HS-27A (cell line): Measurements from ENCODE around the gene SORL1-AS1.
"Not testable (repeated sequence)": the region's sequence is repeated elsewhere in the genome, so short reads cannot be mapped to it uniquely, and the experiment has no call there.

Source experiments
- DNase-seq: peaks from one replicate; pipeline ENCODE4 v3.0.0-alpha.2; 2012; ENCODE audit warnings: low read depth, missing footprints

The SORL1-AS1 gene

GRCh38 chr11:121452609-121453150, at the start of gene SORL1-AS1:
TSS of gene SORL1-AS1 (minus strand) at chr11:121452967.
- DNase-seq: no peak

- DNase-seq: no peak
These were observed 48.0 kb upstream of the SORL1-AS1 start for GRCh38 chr11:121500717-121501116.

GRCh38 chr11:121500275-121500674, 47.5 kb upstream of the SORL1-AS1 start:
- DNase-seq: no peak

DNA sequence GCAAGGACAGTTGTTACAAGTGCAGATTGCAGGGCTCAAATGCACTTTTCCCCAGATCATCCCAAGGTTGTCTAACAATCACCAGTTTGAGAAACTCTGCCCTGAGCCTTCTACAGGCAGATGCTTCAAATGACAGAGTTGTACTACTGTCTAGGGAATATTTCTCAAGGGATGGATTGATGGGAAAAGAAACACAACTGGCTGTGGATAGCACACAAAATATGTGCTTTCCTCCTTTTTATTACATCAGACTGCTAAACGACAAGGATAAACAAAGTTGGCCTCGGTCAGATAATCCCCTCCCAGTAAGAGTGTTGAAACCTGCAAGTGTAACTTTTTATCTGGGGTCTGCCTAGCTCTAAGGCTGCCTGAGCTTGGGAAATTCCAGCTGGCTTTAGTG, 46.6 kb upstream of the SORL1-AS1 start:
- no peak for DNase-seq

DNA sequence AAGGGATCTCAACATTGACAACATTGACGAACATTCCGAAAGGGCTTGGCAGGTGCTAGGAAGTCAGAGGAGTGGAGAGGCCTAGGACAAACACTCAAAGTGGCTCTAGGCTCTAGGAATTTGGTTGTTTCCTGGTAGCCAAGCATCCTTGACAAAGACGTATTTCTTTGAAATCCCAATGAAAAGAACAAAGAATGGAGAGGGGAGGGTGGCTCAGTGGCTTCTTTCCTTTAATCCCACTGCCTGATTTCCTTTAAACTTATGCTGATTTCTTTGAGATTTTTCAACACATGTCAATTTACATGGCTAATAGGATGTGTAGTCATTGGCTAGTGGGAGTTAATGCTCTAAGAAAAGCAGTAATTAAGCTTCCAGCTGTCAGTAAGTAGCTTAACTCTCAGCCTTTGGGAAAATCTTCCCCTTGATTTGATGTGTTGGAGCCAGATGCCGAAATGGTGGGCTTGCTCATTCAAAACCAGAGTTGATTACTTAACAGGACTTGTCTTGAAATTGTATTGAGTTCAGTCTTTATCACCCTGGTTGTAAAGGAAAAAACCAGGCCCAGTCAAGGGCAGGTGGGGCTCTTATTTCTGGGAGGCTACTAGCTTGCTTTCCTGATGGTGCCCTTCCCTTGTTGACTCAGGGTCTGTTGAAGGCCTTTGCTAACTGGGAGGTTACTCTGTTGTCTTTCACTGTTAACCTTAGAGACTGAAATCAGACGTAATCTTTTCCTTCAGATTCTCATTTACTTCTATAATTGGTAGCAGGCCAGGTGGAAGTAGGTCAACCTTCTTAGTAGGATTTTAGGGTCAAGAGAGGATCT, 44.6 kb upstream of the SORL1-AS1 start:
- DNase-seq: no peak

DNA sequence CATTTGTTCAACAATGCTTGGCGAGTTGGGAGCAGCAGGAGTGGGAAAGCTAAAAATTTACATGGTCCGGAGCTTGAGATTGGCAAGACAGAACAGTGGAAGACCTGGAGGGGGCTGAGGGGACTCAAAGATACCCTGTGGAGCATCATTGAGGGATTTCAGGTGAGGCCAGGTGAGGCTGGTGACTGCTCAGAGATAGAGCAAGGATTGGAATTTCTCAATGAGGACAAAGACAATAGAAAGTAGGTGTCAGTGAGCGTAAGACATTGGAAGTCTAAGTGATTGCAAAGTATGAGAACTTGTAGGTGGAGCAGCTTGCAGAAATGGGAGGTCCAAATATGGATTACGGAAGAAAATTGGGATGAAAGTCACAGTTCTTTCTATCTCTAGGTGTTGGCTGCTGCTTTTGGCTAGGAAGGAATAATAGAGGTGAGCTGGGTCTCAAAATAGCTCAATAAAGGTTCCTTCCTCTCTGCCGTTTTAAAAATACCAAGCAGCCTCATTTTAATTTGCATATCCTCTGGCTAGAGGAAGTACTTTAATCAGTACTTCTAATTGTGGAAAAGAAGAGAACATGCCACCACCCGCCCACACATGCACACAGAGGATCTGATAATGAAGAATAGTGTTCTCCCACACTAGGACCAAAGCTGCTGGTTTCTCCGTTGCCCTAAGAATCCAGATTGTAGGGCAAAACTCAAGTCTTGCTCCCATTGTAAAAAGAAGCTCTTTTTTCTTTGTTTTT, 41.8 kb upstream of the SORL1-AS1 start:
- DNase-seq: no peak

DNA sequence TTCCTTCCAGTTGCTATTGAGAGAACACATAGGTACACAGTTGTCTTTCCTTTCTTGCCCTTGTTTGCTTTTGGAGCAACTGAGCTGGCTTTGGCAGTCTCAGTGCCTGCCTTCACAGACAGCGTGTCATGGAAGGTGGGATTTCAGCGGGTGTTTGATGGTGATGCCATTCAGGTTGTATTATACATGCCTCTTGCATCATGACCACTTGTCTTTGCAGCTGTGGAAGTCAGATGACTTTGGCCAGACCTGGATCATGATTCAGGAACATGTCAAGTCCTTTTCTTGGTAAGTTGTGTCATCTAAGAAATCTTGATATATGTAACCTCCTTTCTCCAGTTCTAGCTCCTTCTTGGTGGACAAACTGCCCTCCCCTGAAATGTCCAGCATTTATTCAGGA, 37.1 kb upstream of the SORL1-AS1 start:
- DNase-seq: no peak

DNA sequence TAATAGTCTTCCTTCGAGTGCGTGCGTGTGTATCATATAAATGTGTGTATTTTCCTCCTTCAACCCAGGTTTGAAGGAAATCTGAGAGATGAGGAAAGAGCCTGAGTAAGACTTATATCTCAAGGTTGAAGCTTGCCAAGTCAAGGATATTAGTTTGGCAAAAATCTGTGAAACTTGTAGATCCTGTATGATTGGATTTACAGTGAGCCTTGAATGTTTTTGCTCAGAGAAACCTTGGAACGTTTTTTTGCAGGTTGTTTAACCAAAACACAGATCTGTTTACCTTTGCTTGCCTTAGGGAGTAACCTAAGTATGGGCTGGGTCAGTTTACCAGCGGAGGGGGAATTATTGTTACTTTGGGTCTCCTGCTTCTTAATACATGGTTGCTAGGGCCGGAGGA, 35.9 kb upstream of the SORL1-AS1 start:
- DNase-seq: no peak

- no peak for DNase-seq
These were observed 35.4 kb upstream of the SORL1-AS1 start for GRCh38 chr11:121488170-121488569.

- no peak for DNase-seq
These were observed 34.4 kb upstream of the SORL1-AS1 start for GRCh38 chr11:121487191-121487590.

DNA sequence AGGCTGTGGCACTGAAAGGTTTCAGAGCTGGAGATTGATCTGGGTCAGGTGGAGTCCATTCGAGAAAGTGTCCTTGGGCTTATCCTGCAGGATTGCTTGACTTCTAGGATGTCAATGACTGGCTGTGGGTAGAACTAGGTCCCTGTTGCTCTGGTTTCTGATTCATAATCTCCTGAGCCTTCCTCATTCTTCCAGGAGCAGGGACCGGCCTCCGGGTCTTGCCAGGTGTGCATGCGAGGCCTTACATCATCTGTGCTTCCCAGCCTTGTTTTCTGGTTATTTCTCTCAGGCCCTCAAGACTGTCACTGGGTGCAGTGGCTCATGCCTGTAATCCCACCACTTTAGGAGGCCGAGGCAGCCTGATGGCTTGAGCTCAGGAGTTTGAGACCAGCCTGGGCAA, 33.3 kb upstream of the SORL1-AS1 start:
- no peak for DNase-seq

DNA sequence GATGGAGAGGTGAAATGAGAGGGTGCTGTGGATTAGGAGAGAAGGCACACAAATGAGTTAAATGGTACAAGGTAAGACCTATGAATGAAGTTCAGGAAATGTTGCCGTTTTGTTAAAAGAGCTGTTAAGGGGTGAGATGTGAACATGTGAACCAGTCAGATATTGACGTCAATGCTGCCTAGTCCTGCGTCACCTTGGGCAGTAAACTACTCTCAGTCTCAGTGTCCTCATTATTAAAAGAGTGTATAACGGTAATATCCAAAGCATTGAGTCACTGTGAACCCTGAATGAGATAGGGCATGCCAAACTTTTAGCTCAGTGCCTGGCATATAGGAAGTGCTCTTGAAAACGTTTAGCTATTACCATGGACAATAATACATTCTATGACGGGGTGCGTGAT, 32.4 kb upstream of the SORL1-AS1 start:
- no peak for DNase-seq

GRCh38 chr11:121483805-121484480, 31.2 kb upstream of the SORL1-AS1 start:
- DNase-seq: no peak

- no peak for DNase-seq
These were observed 29.7 kb upstream of the SORL1-AS1 start for GRCh38 chr11:121482231-121483129.

DNA sequence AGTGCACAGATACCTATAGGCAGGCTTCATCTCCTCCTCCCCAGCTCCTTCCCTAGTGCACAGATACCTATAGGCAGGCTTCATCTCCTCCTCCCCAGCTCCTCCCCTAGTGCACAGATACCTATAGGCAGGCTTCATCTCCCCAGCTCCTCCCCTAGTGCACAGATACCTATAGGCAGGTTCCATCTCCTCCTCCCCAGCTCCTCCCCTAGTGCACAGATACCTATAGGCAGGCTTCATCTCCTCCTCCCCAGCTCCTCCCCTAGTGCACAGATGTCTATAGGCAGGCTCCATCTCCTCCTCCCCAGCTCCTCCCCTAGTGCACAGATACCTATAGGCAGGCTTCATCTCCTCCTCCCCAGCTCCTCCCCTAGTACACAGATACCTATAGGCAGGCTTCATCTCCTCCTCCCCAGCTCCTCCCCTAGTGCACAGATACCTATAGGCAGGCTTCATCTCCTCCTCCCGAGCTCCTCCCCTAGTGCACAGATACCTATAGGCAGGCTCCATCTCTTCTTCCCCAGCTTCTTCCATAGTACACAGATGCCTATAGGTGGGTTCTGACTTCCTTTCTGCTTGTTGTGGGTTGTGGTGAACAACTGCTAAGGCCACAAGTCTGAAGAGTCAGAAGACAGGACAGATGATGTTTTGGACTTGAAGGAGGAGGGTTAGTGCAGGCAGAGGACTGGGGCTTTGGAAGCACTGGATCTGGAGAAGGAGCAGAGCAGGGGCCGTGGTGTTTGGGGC, 28.9 kb upstream of the SORL1-AS1 start:
- not testable (repeated sequence) for DNase-seq

DNA sequence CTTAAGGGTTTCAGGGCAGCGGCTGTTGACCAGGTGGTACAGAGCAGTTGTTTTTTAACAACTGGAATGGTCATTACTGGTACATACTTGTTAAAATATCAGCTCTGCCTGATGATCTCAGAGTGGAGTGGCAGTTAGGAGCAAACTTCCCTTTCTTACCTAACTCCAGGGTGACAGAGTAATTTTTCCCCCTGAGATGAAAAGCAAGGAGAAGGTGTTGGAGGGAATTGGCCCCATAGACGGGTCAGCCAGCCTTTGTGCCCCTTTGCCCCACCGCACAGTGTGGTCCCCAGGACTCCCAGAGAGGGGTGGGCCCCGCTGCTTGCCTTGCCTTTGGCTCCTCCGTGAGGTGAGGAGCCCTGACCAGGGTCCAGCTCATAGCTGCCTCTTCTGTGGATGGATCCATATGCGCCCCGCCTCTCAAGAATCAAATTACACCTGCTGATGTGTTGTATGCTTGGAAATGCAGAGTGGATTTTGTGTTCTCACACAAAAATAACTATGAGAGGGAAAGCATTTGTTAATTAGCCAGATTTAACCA, 27.0 kb upstream of the SORL1-AS1 start:
- no peak for DNase-seq

- DNase-seq: no peak
These were observed 26.3 kb upstream of the SORL1-AS1 start for GRCh38 chr11:121478895-121479697.

GRCh38 chr11:121478226-121478894, 25.6 kb upstream of the SORL1-AS1 start:
- no peak for DNase-seq
